ENCODE data around the gene MRPL52. TPM values are rescaled to one million over a fixed set of nuclear protein-coding genes. Genes with fewer than 3 reads are reported as not detected.

MRPL52 gene
- total RNA-seq, 2 donors from 2014 or later: 192 to 204 TPM

GRCh38 chr14:22841311-22841710 lies 11.6 kb downstream of the MRPL52 start:
- Histone ChIP-seq H3K4me3 (ENCODE audit: low read length) (no peak overlapping the region), H3K27ac (ENCODE audit: low read depth, low read length) (no peak overlapping the region), H3K36me3 (ENCODE audit: control insufficient read depth, insufficient read depth, low read length) (peaks cover 61% of the 10 kb centered on the region), H3K9ac (ENCODE audit: extremely low read depth, low read length, poor library complexity, severe bottlenecking) (no peak overlapping the region), H3K4me1 (ENCODE audit: control insufficient read depth, insufficient read depth, low read length) (peaks cover 7% of the 10 kb centered on the region), H3K9me3 (ENCODE audit: control insufficient read depth, low read length) (no peaks in the 10 kb centered on the region), H3K27me3 (ENCODE audit: control insufficient read depth, insufficient read depth, low read length, poor library complexity, severe bottlenecking) (no peaks in the 10 kb centered on the region)
- Mint-ChIP-seq H3K9me3 (no peaks in the 10 kb centered on the region), H3K27me3 (ENCODE audit: insufficient read depth) (no peaks in the 10 kb centered on the region), H3K27ac (peak overlapping the region; percentile 5), H3K4me1 (peaks cover 9% of the 10 kb centered on the region), H3K36me3 (ENCODE audit: low read depth) (peaks cover 65% of the 10 kb centered on the region), H3K4me3 (no peak overlapping the region)
- TF ChIP-seq CTCF (conservative IDR thresholded peaks at IDR 0.05): no peak
- DNase-seq: no peak
- WGBS, 2 experiments (ENCODE audit: insufficient coverage in 1 of 2, insufficient read length in 1 of 2): 93 to 95% methylated on average over 7 to 9 of the region's 9 CpGs

- TF ChIP-seq CTCF (conservative IDR thresholded peaks at IDR 0.05): no peak
- H3K36me3 ChIP-seq (ENCODE audit: control insufficient read depth, insufficient read depth, low read length): peaks cover 66% of the 10 kb centered on the region
- no peaks in the 10 kb centered on the region for H3K27me3 Mint-ChIP-seq (ENCODE audit: insufficient read depth)
- H3K27ac ChIP-seq (ENCODE audit: low read depth, low read length): no peak overlapping the region
- H3K27me3 ChIP-seq (ENCODE audit: control insufficient read depth, insufficient read depth, low read length, poor library complexity, severe bottlenecking): no peaks in the 10 kb centered on the region
- H3K9me3 ChIP-seq (ENCODE audit: control insufficient read depth, low read length): no peaks in the 10 kb centered on the region
- H3K9ac ChIP-seq (ENCODE audit: extremely low read depth, low read length, poor library complexity, severe bottlenecking): no peak overlapping the region
- no peak overlapping the region for H3K4me3 ChIP-seq (ENCODE audit: low read length)
- 97 to 100% methylated on average over 2 to 8 of the region's 8 CpGs for WGBS, 2 experiments (ENCODE audit: insufficient coverage in 1 of 2, insufficient read length in 1 of 2)
- H3K4me1 Mint-ChIP-seq: peaks cover 9% of the 10 kb centered on the region
- DNase-seq: no peak
- peak overlapping the region; percentile 5 for H3K27ac Mint-ChIP-seq
- H3K4me3 Mint-ChIP-seq: no peak overlapping the region
- H3K9me3 Mint-ChIP-seq: no peaks in the 10 kb centered on the region
- peaks cover 67% of the 10 kb centered on the region for H3K36me3 Mint-ChIP-seq (ENCODE audit: low read depth)
- H3K4me1 ChIP-seq (ENCODE audit: control insufficient read depth, insufficient read depth, low read length): peaks cover 7% of the 10 kb centered on the region
Measured at GRCh38 chr14:22841769-22842168, 12.1 kb downstream of the MRPL52 start.

GRCh38 chr14:22842211-22843122 lies 12.8 kb downstream of the MRPL52 start:
- WGBS, 2 experiments (ENCODE audit: insufficient coverage in 1 of 2, insufficient read length in 1 of 2): 93 to 94% methylated on average over 22 to 28 of the region's 28 CpGs
- Histone ChIP-seq H3K9ac (ENCODE audit: extremely low read depth, low read length, poor library complexity, severe bottlenecking) (no peak overlapping the region), H3K36me3 (ENCODE audit: control insufficient read depth, insufficient read depth, low read length) (peaks cover 67% of the 10 kb centered on the region), H3K4me1 (ENCODE audit: control insufficient read depth, insufficient read depth, low read length) (peaks cover 7% of the 10 kb centered on the region), H3K4me3 (ENCODE audit: low read length) (no peak overlapping the region), H3K9me3 (ENCODE audit: control insufficient read depth, low read length) (no peaks in the 10 kb centered on the region), H3K27ac (ENCODE audit: low read depth, low read length) (no peak overlapping the region), H3K27me3 (ENCODE audit: control insufficient read depth, insufficient read depth, low read length, poor library complexity, severe bottlenecking) (no peaks in the 10 kb centered on the region)
- H3K4me3 Mint-ChIP-seq: no peak overlapping the region
- peaks cover 9% of the 10 kb centered on the region for H3K4me1 Mint-ChIP-seq
- H3K9me3 Mint-ChIP-seq: no peaks in the 10 kb centered on the region
- H3K27me3 Mint-ChIP-seq (ENCODE audit: insufficient read depth): no peaks in the 10 kb centered on the region
- no peak for DNase-seq
- TF ChIP-seq CTCF (conservative IDR thresholded peaks at IDR 0.05): no peak
- peaks cover 67% of the 10 kb centered on the region for H3K36me3 Mint-ChIP-seq (ENCODE audit: low read depth)
- H3K27ac Mint-ChIP-seq: no peak overlapping the region
